ENCODE data around the gene CDH4. TPM values are rescaled to one million over a fixed set of nuclear protein-coding genes. Genes with fewer than 3 reads are reported as not detected.

Gene CDH4
- total and polyA plus RNA-seq, 2 donors (not counting 3 experiments of a cell fraction or from before 2014, with no cell fraction given), result 0.17 to 0.51 TPM

DNA sequence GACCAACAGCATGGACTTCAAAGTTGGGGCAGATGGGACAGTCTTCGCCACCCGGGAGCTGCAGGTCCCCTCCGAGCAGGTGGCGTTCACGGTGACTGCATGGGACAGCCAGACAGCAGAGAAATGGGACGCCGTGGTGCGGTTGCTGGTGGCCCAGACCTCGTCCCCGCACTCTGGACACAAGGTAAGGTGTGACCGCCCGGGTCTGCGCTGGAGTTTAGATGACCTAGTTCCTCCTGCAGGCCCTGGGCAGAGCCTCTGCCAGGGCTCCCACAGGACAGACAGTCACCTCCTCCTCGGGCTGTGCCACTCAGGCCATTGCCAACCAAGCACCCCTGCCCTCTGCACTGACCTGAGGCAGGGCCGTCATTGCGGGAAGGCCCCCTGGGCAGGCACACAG is 491.5 kb downstream of the CDH4 start:
- no peak for TF ChIP-seq CTCF (IDR thresholded peaks at IDR 0.05; ENCODE audit: extremely low read depth in 1 of 2, insufficient read depth in 1 of 2, low read depth in 1 of 2, low read length in 2 of 2)
- TF ChIP-seq FOS (IDR thresholded peaks at IDR 0.05; ENCODE audit: borderline replicate concordance, insufficient read depth, low read length), result no peak
- no peak for TF ChIP-seq POLR2AphosphoS5 (IDR thresholded peaks at IDR 0.05; ENCODE audit: insufficient read depth, low read depth, low read length)
- no peak overlapping the region for H2AFZ ChIP-seq (ENCODE audit: low read depth, low read length)
- FAIRE-seq, result no peak
- CTCF ChIA-PET, result no interaction called here
- H3K9me1 ChIP-seq (replicated peaks; ENCODE audit: control insufficient read depth, extremely low read depth, insufficient read depth, low read length), result no peaks in the 10 kb centered on the region
- H3K9me3 ChIP-seq (replicated peaks; ENCODE audit: control insufficient read depth, insufficient read depth, low read length), result no peaks in the 10 kb centered on the region
- no peaks in the 10 kb centered on the region for H3K79me2 ChIP-seq (ENCODE audit: control insufficient read depth, insufficient read depth, low read length)
- no peaks in the 10 kb centered on the region for H4K20me1 ChIP-seq (replicated peaks; ENCODE audit: control insufficient read depth, extremely low read depth, insufficient read depth, low read length)
- no peak for DNase-seq (ENCODE audit: low read depth, low spot score)
- no peaks in the 10 kb centered on the region for H3K36me3 ChIP-seq (ENCODE audit: control insufficient read depth in 2 of 2, extremely low read depth in 1 of 2, insufficient read depth in 2 of 2, low read length in 2 of 2)
- POLR2A ChIA-PET, result no interaction called here
- no peak overlapping the region for H3K9ac ChIP-seq (replicated peaks; ENCODE audit: extremely low read depth, insufficient read depth, low read length)
- dilution Hi-C loops (cut with MboI; ENCODE audit: extremely low pct_ligation_motif_present, low sequenced_read_pairs), result no loop called here
- intact Hi-C loops (cut with micrococcal nuclease), result no loop called here
- H3K4me2 ChIP-seq (ENCODE audit: insufficient read depth, low read length), result no peak overlapping the region
- H3K4me1 ChIP-seq (ENCODE audit: control insufficient read depth, extremely low read depth, insufficient read depth, low read length), result no peaks in the 10 kb centered on the region
- no TSS peak for BruUV-seq (replicated peaks)
- H3K4me3 ChIP-seq (replicated peaks in 1 of 3; ENCODE audit: insufficient read depth in 1 of 3, low read depth in 1 of 3, low read length in 3 of 3), result no peak overlapping the region
- no peak overlapping the region for H3K27ac ChIP-seq (ENCODE audit: insufficient read depth, low read depth, low read length)
- H3K27me3 ChIP-seq (ENCODE audit: control insufficient read depth in 2 of 2, insufficient read depth in 2 of 2, low read length in 2 of 2), result no peaks in the 10 kb centered on the region

- H3K27me3 ChIP-seq (ENCODE audit: control insufficient read depth in 2 of 2, insufficient read depth in 2 of 2, low read length in 2 of 2), result no peaks in the 10 kb centered on the region
- no peaks in the 10 kb centered on the region for H3K36me3 ChIP-seq (ENCODE audit: control insufficient read depth in 2 of 2, extremely low read depth in 1 of 2, insufficient read depth in 2 of 2, low read length in 2 of 2)
- no TSS peak for BruUV-seq (replicated peaks)
- ChIA-PET CTCF (no interaction called here), POLR2A (no interaction called here)
- DNase-seq (ENCODE audit: low read depth, low spot score), result no peak
- no peak overlapping the region for H2AFZ ChIP-seq (ENCODE audit: low read depth, low read length)
- no peak for FAIRE-seq
- H3K27ac ChIP-seq (ENCODE audit: insufficient read depth, low read depth, low read length), result no peak overlapping the region
- no peak overlapping the region for H3K4me3 ChIP-seq (replicated peaks in 1 of 3; ENCODE audit: insufficient read depth in 1 of 3, low read depth in 1 of 3, low read length in 3 of 3)
- no peak overlapping the region for H3K4me2 ChIP-seq (ENCODE audit: insufficient read depth, low read length)
- intact Hi-C loops (cut with micrococcal nuclease) (no loop called here), dilution Hi-C loops (cut with MboI; ENCODE audit: extremely low pct_ligation_motif_present, low sequenced_read_pairs) (no loop called here)
- H3K9me1 ChIP-seq (replicated peaks; ENCODE audit: control insufficient read depth, extremely low read depth, insufficient read depth, low read length), result no peaks in the 10 kb centered on the region
- H3K9ac ChIP-seq (replicated peaks; ENCODE audit: extremely low read depth, insufficient read depth, low read length), result no peak overlapping the region
- no peaks in the 10 kb centered on the region for H3K9me3 ChIP-seq (replicated peaks; ENCODE audit: control insufficient read depth, insufficient read depth, low read length)
- TF ChIP-seq EZH2 (IDR thresholded peaks at IDR 0.05; ENCODE audit: borderline replicate concordance, low read depth, low read length, severe bottlenecking) (no peak), POLR2A (IDR thresholded peaks at IDR 0.05; ENCODE audit: low read depth, low read length) (no peak), POLR2AphosphoS5 (IDR thresholded peaks at IDR 0.05; ENCODE audit: insufficient read depth, low read depth, low read length) (no peak), FOS (IDR thresholded peaks at IDR 0.05; ENCODE audit: borderline replicate concordance, insufficient read depth, low read length) (no peak), GATA2 (IDR thresholded peaks at IDR 0.05; ENCODE audit: insufficient read depth, insufficient read length, low read depth, low read length) (no peak), JUN (IDR thresholded peaks at IDR 0.05; ENCODE audit: borderline replicate concordance, insufficient read depth, insufficient read length, low read depth) (no peak), MAX (IDR thresholded peaks at IDR 0.05; ENCODE audit: insufficient read depth, insufficient read length) (no peak), MYC (IDR thresholded peaks at IDR 0.05; ENCODE audit: low read depth, low read length) (no peak), CTCF (IDR thresholded peaks at IDR 0.05; ENCODE audit: extremely low read depth in 1 of 2, insufficient read depth in 1 of 2, low read depth in 1 of 2, low read length in 2 of 2) (no peak)
- H3K4me1 ChIP-seq (ENCODE audit: control insufficient read depth, extremely low read depth, insufficient read depth, low read length), result no peaks in the 10 kb centered on the region
- no peaks in the 10 kb centered on the region for H4K20me1 ChIP-seq (replicated peaks; ENCODE audit: control insufficient read depth, extremely low read depth, insufficient read depth, low read length)
- no peaks in the 10 kb centered on the region for H3K79me2 ChIP-seq (ENCODE audit: control insufficient read depth, insufficient read depth, low read length)
Observed at GRCh38 chr20:61744691-61745396, 492.8 kb downstream of the CDH4 start.

Measured in endothelial cell of umbilical vein (primary cell).